ENCODE data around the gene MCTP1.

Gene MCTP1

DNA sequence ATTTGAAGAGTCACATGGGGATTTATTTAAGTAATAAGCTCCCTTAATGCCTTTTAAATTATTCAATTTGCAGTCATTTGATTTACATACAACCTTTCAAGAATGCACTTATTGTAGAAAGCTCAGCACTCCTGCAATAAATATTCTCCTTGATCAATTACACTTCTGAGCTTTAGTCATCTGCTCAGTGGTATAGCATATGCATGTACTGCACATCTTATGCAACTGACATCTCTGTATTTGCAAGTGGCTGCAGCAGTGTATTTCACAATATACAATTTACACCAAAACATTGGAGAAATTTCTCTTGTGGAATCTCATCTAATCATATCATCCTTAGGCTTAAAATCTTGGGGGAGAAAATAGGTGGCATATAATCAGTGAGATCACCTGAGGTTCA, 340.7 kb downstream of the MCTP1 start:
- Histone ChIP-seq H3K36me3 (replicated peaks) (no peaks in the 10 kb centered on the region), H3K4me3 (ENCODE audit: low read depth, low read length) (no peak overlapping the region), H3K27ac (no peak overlapping the region), H3K27me3 (replicated peaks) (no peaks in the 10 kb centered on the region)
- in situ Hi-C loops (cut with HindIII; ENCODE audit: low pct_ligation_motif_present, low sequenced_read_pairs), result no loop called here
- no peak for DNase-seq
- TF ChIP-seq, protein P1, sequence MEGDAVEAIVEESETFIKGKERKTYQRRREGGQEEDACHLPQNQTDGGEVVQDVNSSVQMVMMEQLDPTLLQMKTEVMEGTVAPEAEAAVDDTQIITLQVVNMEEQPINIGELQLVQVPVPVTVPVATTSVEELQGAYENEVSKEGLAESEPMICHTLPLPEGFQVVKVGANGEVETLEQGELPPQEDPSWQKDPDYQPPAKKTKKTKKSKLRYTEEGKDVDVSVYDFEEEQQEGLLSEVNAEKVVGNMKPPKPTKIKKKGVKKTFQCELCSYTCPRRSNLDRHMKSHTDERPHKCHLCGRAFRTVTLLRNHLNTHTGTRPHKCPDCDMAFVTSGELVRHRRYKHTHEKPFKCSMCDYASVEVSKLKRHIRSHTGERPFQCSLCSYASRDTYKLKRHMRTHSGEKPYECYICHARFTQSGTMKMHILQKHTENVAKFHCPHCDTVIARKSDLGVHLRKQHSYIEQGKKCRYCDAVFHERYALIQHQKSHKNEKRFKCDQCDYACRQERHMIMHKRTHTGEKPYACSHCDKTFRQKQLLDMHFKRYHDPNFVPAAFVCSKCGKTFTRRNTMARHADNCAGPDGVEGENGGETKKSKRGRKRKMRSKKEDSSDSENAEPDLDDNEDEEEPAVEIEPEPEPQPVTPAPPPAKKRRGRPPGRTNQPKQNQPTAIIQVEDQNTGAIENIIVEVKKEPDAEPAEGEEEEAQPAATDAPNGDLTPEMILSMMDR (IDR thresholded peaks at IDR 0.05; ENCODE audit: low read depth, low read length, missing control alignments), result no peak

- no peak overlapping the region for H3K27ac ChIP-seq
- no peak for DNase-seq
- in situ Hi-C loops (cut with HindIII; ENCODE audit: low pct_ligation_motif_present, low sequenced_read_pairs), result no loop called here
- no peaks in the 10 kb centered on the region for H3K36me3 ChIP-seq (replicated peaks)
- TF ChIP-seq, protein P1 (IDR thresholded peaks at IDR 0.05; ENCODE audit: low read depth, low read length, missing control alignments), result no peak
- H3K27me3 ChIP-seq (replicated peaks), result no peaks in the 10 kb centered on the region
- no peak overlapping the region for H3K4me3 ChIP-seq (ENCODE audit: low read depth, low read length)
Observed at GRCh38 chr5:94941122-94941755, 343.7 kb downstream of the MCTP1 start.

GRCh38 chr5:94932259-94932658, 352.6 kb downstream of the MCTP1 start:
- Histone ChIP-seq H3K27ac (no peak overlapping the region), H3K36me3 (replicated peaks) (no peaks in the 10 kb centered on the region), H3K4me3 (ENCODE audit: low read depth, low read length) (no peak overlapping the region), H3K27me3 (replicated peaks) (no peaks in the 10 kb centered on the region)
- TF ChIP-seq, protein P1 (IDR thresholded peaks at IDR 0.05; ENCODE audit: low read depth, low read length, missing control alignments), result no peak
- no peak for DNase-seq
- in situ Hi-C loops (cut with HindIII; ENCODE audit: low pct_ligation_motif_present, low sequenced_read_pairs), result no loop called here

- peak; percentile 29 for DNase-seq
- Histone ChIP-seq H3K27me3 (replicated peaks) (no peaks in the 10 kb centered on the region), H3K36me3 (replicated peaks) (no peaks in the 10 kb centered on the region), H3K27ac (no peak overlapping the region), H3K4me3 (ENCODE audit: low read depth, low read length) (no peak overlapping the region)
- in situ Hi-C loops (cut with HindIII; ENCODE audit: low pct_ligation_motif_present, low sequenced_read_pairs), result no loop called here
- TF ChIP-seq, protein P1 (IDR thresholded peaks at IDR 0.05; ENCODE audit: low read depth, low read length, missing control alignments), result no peak
Observed at GRCh38 chr5:94928891-94929290, 356.0 kb downstream of the MCTP1 start.

DNA sequence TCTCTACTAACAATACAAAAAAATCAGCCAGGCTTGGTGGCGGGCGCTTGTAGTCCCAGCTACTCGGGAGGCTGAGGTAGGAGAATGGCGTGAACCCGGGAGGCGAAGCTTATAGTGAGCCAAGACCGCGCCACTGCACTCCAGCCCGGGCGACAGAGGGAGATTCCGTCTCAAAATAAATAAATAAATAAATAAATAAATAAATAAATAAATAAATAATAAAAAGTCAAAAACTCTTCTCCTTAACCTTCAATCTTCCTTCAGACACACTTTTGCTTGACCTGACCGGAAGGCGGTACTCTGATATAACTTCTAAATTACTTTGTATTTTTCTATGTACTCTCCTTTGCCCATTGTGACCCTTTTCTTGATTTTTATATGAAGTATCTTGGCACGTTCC, 364.3 kb downstream of the MCTP1 start:
- Histone ChIP-seq H3K36me3 (replicated peaks) (no peaks in the 10 kb centered on the region), H3K27me3 (replicated peaks) (no peaks in the 10 kb centered on the region), H3K27ac (no peak overlapping the region), H3K4me3 (ENCODE audit: low read depth, low read length) (no peak overlapping the region)
- no peak for DNase-seq
- TF ChIP-seq, protein P1 (IDR thresholded peaks at IDR 0.05; ENCODE audit: low read depth, low read length, missing control alignments), result no peak
- in situ Hi-C loops (cut with HindIII; ENCODE audit: low pct_ligation_motif_present, low sequenced_read_pairs), result no loop called here

DNA sequence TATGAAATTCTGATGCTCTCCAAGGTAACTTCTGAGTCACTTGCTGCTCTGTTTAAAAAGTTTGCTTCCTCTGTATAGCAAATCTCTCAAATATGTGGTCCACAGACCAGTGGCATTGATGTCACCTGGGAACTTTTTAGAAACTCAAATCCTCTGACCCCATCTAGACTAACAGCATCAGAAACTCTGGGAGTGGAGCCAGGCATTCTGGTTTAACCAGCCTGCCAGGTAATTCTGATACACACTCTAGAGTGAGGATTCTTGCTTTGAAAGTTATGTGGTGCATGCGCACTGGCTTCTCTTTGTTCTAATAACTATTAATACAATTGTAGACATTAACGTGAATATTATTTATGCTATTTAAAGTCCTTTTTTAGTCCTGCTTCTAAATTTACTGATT, 368.3 kb downstream of the MCTP1 start:
- no peak for DNase-seq

More for the DNA sequence above, 368.3 kb downstream of the MCTP1 start:
- Histone ChIP-seq H3K36me3 (replicated peaks) (no peaks in the 10 kb centered on the region), H3K27ac (no peak overlapping the region), H3K27me3 (replicated peaks) (no peaks in the 10 kb centered on the region), H3K4me3 (ENCODE audit: low read depth, low read length) (no peak overlapping the region)
- TF ChIP-seq, protein P1 (IDR thresholded peaks at IDR 0.05; ENCODE audit: low read depth, low read length, missing control alignments), result no peak
- in situ Hi-C loops (cut with HindIII; ENCODE audit: low pct_ligation_motif_present, low sequenced_read_pairs), result no loop called here

Measured in brain microvascular endothelial cell (primary cell).